Trophoblast cell (in vitro differentiated cells and primary cell): ENCODE data around the gene PPP1R14B.
A peak's percentile ranks its signal among the peaks of the same experiment; 100 is the strongest.

ENCODE experiments used
- DNase-seq, 2 donors: peaks; one replicate each; pipeline ENCODE4 v3.0.0-alpha.2; 2016
- H2AFZ ChIP-seq: 2 replicates; pipeline ENCODE4 v1.6.1; 2013; ENCODE audit warnings: low read length, moderate library complexity, mild to moderate bottlenecking; ENCODE audit not compliant: insufficient read depth, poor library complexity
- H2AK5ac ChIP-seq: 2 replicates; pipeline ENCODE4 v1.6.1; 2013; ENCODE audit warnings: mild to moderate bottlenecking, low read length
- H2BK120ac ChIP-seq: 2 replicates; pipeline ENCODE4 v1.6.1; 2013; ENCODE audit warnings: low read length, mild to moderate bottlenecking, moderate library complexity; ENCODE audit not compliant: insufficient read depth, poor library complexity
- H2BK12ac ChIP-seq: 2 replicates; pipeline ENCODE4 v1.6.1; 2013; ENCODE audit warnings: mild to moderate bottlenecking, low read length, moderate library complexity
- H2BK5ac ChIP-seq: 2 replicates; pipeline ENCODE4 v1.6.1; 2013; ENCODE audit warnings: low read length, low read depth, moderate library complexity, mild to moderate bottlenecking; ENCODE audit not compliant: poor library complexity
- H3K14ac ChIP-seq: 2 replicates; pipeline ENCODE4 v1.6.1; 2013; ENCODE audit warnings: mild to moderate bottlenecking, low read length
- H3K18ac ChIP-seq: 2 replicates; pipeline ENCODE4 v1.6.1; 2013; ENCODE audit warnings: mild to moderate bottlenecking, low read length
- H3K23ac ChIP-seq: 2 replicates; pipeline ENCODE4 v1.6.1; 2013; ENCODE audit warnings: low read length
- H3K27ac ChIP-seq: 2 replicates; pipeline ENCODE4 v1.5.1; 2013; ENCODE audit warnings: low read depth, mild to moderate bottlenecking, inconsistent platforms, low read length, moderate library complexity
- H3K27me3 ChIP-seq: 2 replicates; pipeline ENCODE4 v1.6.1; 2013; ENCODE audit warnings: inconsistent platforms, mild to moderate bottlenecking, low read length, moderate library complexity; ENCODE audit not compliant: insufficient read depth
- H3K36me3 ChIP-seq, 2 experiments: 1 replicate in 1 of 2; 2 replicates in 1 of 2; pipeline ENCODE4 v1.6.1; 2013; ENCODE audit warnings: low read length in 2 of 2, mild to moderate bottlenecking in 2 of 2, moderate library complexity in 1 of 2; ENCODE audit not compliant: insufficient read depth in 2 of 2, control insufficient read depth in 1 of 2
- H3K4ac ChIP-seq: 2 replicates; pipeline ENCODE4 v1.6.1; 2013; ENCODE audit warnings: low read depth, mild to moderate bottlenecking, low read length, moderate library complexity
- H3K4me1 ChIP-seq, 2 experiments: 1 replicate in 1 of 2; 2 replicates in 1 of 2; pipeline ENCODE4 v1.6.1; 2013; ENCODE audit warnings: low read length in 2 of 2, mild to moderate bottlenecking in 2 of 2, moderate library complexity in 1 of 2; ENCODE audit not compliant: insufficient read depth in 2 of 2, control insufficient read depth in 1 of 2
- H3K4me2 ChIP-seq: 2 replicates; pipeline ENCODE4 v1.6.1; 2013; ENCODE audit warnings: inconsistent platforms, mild to moderate bottlenecking, low read length, moderate library complexity
- H3K4me3 ChIP-seq: 2 replicates; pipeline ENCODE4 v1.5.1; 2013; ENCODE audit warnings: mild to moderate bottlenecking, low read depth, low read length, inconsistent platforms
- H3K79me1 ChIP-seq: one replicate; pipeline ENCODE4 v1.6.1; 2013; ENCODE audit warnings: low read length
- H3K79me2 ChIP-seq: 2 replicates; pipeline ENCODE4 v1.6.1; 2013; ENCODE audit warnings: low read length, mild to moderate bottlenecking; ENCODE audit not compliant: control insufficient read depth, insufficient read depth, poor library complexity
- H3K9ac ChIP-seq: 2 replicates; pipeline ENCODE4 v1.6.1; 2013; ENCODE audit warnings: mild to moderate bottlenecking, low read length
- H3K9me3 ChIP-seq: 2 replicates; pipeline ENCODE4 v1.6.1; 2013; ENCODE audit warnings: low read depth, mild to moderate bottlenecking, control low read depth, inconsistent platforms, low read length; ENCODE audit not compliant: insufficient read depth
- H4K12ac ChIP-seq: 2 replicates; pipeline ENCODE4 v1.6.1; 2013; ENCODE audit warnings: low read depth, mild to moderate bottlenecking, low read length, moderate library complexity
- H4K8ac ChIP-seq: 2 replicates; pipeline ENCODE4 v1.6.1; 2013; ENCODE audit warnings: low read depth, mild to moderate bottlenecking, low read length, moderate library complexity
- H4K91ac ChIP-seq: one replicate; pipeline ENCODE4 v1.6.1; 2013; ENCODE audit warnings: low read depth, mild to moderate bottlenecking, low read length, moderate library complexity
- WGBS: extraction: QIAGEN DNeasy Blood & Tissue Kit; methylation state at CpG from one replicate; pipeline ENCODE4 v1.1.7; 2013; ENCODE audit warnings: missing lambda C conversion rate; ENCODE audit not compliant: insufficient read length, insufficient coverage; ENCODE audit errors: extremely low coverage; 5-methylcytosine and 5-hydroxymethylcytosine counted together

PPP1R14B gene

DNA sequence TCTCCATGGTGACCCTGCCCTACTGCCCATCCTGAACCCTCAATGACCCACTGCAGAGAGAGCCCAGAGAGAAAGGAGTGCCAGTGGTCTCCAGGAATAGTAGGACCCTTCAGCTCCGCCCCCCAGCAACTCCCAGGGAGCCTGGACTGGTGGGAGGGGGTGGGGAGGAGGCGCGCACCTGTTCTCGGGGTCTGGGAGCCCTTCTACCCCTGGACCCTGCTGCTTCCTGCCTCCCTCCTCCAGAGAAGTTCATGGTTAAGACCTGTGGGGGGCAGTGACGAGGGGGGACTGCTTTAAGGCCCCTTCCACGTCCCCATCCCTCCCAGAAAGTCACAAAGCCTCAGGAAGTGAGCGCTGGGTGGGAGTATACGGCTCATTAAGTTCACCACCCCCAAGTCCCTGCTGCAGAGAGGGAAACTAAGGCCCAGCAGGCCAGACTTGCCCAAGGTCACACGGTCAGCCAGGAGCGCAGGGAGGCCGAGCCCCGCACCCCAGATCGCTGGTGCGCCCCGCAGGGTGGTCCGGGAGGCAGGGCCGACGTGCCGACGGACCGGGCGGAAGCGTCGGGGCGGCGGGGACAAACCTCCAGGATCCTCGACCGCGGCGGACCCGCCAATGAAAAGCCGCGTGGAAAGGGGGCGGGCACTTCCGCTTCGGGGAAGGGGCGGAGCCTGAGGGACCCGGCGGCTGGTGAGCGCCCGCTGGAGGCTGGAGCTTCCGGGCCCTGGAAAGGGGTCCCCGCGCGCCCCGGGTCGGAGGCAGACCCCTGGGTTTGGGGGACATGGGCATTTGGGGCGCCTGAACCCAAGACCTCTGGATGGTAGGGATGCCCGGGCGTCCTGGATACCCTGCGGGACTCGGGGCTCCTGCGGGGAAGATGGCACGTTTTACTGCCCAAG is 20.9 kb downstream of the PPP1R14B start, which contains the start of the genes NUDT22 and TRPT1:
NUDT22 (plus strand) TSS at position 667 of the 899 bp plus-strand sequence. CDS start 379 bp downstream, outside the sequence.
TRPT1 (minus strand) TSS at position 579 of the 899 bp plus-strand sequence; CDS start at position 253, 326 bp downstream.
- Histone ChIP-seq H3K4me3 (peak within 1 kb of the TSS; percentile 83), H4K91ac (peak within 1 kb of the TSS; percentile 94), H3K9me3 (peaks cover 5% of the 10 kb centered on the region), H2BK12ac (peak within 1 kb of the TSS; percentile 42), H3K4me1 (peaks cover 15 to 24% of the 10 kb centered on the region in 2 experiments), H3K9ac (peak within 1 kb of the TSS; percentile 87), H3K79me2 (peaks cover 16% of the 10 kb centered on the region), H2BK120ac (peak within 1 kb of the TSS; percentile 70), H3K27me3 (no peaks in the 10 kb centered on the region), H3K14ac (peak within 1 kb of the TSS; percentile 92), H3K23ac (no peak within 1 kb of the TSS), H2AFZ (peak within 1 kb of the TSS; percentile 76), H3K4me2 (peak within 1 kb of the TSS; percentile 95), H3K79me1 (peaks cover 20% of the 10 kb centered on the region), H3K27ac (peak within 1 kb of the TSS; percentile 5), H2AK5ac (peak within 1 kb of the TSS; percentile 93), H4K8ac (peak within 1 kb of the TSS; percentile 94), H3K36me3 (peaks cover 17 to 19% of the 10 kb centered on the region in 2 experiments), H3K18ac (peak within 1 kb of the TSS; percentile 97), H4K12ac (peak within 1 kb of the TSS; percentile 94), H3K4ac (peak within 1 kb of the TSS; percentile 74), H2BK5ac (peak within 1 kb of the TSS; percentile 58)
- WGBS = no CpG with 5 or more reads among the region's 54 CpGs
- peak; percentile 83 to 92 for DNase-seq

- H3K27ac ChIP-seq = no peak overlapping the region
- no peak overlapping the region for H3K9ac ChIP-seq
- peak overlapping the region; percentile 93 for H2AK5ac ChIP-seq
- H3K23ac ChIP-seq = no peak overlapping the region
- peak overlapping the region; percentile 94 for H4K12ac ChIP-seq
- H3K14ac ChIP-seq = peak overlapping the region; percentile 92
- H4K91ac ChIP-seq = peak overlapping the region; percentile 94
- H4K8ac ChIP-seq = peak overlapping the region; percentile 90
- H3K79me2 ChIP-seq = peaks cover 12% of the 10 kb centered on the region
- H3K4me3 ChIP-seq = peak overlapping the region; percentile 83
- H2BK12ac ChIP-seq = peak overlapping the region; percentile 42
- peak overlapping the region; percentile 57 for H2BK120ac ChIP-seq
- peaks cover 5% of the 10 kb centered on the region for H3K9me3 ChIP-seq
- peak overlapping the region; percentile 74 for H3K4ac ChIP-seq
- H3K18ac ChIP-seq = peak overlapping the region; percentile 97
- H3K4me1 ChIP-seq = peaks cover 15 to 24% of the 10 kb centered on the region in 2 experiments
- H3K79me1 ChIP-seq = peaks cover 15% of the 10 kb centered on the region
- peak overlapping the region; percentile 51 for H2BK5ac ChIP-seq
- H3K4me2 ChIP-seq = peak overlapping the region; percentile 95
- no peaks in the 10 kb centered on the region for H3K27me3 ChIP-seq
- H3K36me3 ChIP-seq = peaks cover 25 to 27% of the 10 kb centered on the region in 2 experiments
- WGBS = no CpG with 5 or more reads among the region's 22 CpGs
- peak overlapping the region; percentile 11 for H2AFZ ChIP-seq
- DNase-seq = peak; percentile 52 to 68
These were observed 21.7 kb downstream of the PPP1R14B start for GRCh38 chr11:64224891-64225607.

GRCh38 chr11:64224151-64224890 is 22.4 kb downstream of the PPP1R14B start:
- no peak overlapping the region for H3K9ac ChIP-seq
- no peak overlapping the region for H3K4ac ChIP-seq
- peaks cover 31 to 33% of the 10 kb centered on the region in 2 experiments for H3K36me3 ChIP-seq
- no peak overlapping the region for H3K23ac ChIP-seq
- no peak overlapping the region for H2AK5ac ChIP-seq
- no peak overlapping the region for H3K27ac ChIP-seq
- no peak overlapping the region for H3K4me2 ChIP-seq
- H3K79me1 ChIP-seq = peaks cover 15% of the 10 kb centered on the region
- H3K79me2 ChIP-seq = peaks cover 12% of the 10 kb centered on the region
- H2BK12ac ChIP-seq = no peak overlapping the region
- no peak overlapping the region for H2BK5ac ChIP-seq
- no peak overlapping the region for H3K18ac ChIP-seq
- no CpG with 5 or more reads among the region's 17 CpGs for WGBS
- no peak overlapping the region for H4K91ac ChIP-seq
- H3K27me3 ChIP-seq = no peaks in the 10 kb centered on the region
- no peak overlapping the region for H3K14ac ChIP-seq
- peaks cover 15 to 20% of the 10 kb centered on the region in 2 experiments for H3K4me1 ChIP-seq
- H3K9me3 ChIP-seq = peaks cover 5% of the 10 kb centered on the region
- H2AFZ ChIP-seq = no peak overlapping the region
- H3K4me3 ChIP-seq = no peak overlapping the region
- no peak overlapping the region for H4K8ac ChIP-seq
- no peak overlapping the region for H2BK120ac ChIP-seq
- peak overlapping the region; percentile 13 for H4K12ac ChIP-seq
- DNase-seq = peak in 1 of 2 donors; percentile 43
